ENCODE data around the gene VANGL1.

DNA sequence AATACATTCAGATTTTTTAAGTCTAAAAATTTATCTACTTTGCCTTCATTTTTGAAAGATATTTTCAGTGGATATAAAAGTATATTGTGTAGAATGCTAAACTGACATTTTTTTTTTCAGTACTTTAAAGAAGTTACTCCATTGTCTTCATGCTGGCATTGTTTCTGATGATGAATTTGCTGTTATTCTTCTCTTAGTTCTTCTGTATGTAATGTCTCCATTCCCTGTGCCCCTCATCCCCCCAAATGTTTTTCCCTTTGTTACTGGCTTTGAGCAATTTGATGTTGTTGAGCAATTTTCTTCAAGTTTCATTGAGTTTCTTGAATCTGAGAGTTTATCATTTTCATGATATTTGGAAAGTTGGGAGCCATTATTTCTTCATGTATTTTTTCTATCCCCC lies 20.8 kb upstream of the VANGL1 start:
- TF ChIP-seq, protein P1, sequence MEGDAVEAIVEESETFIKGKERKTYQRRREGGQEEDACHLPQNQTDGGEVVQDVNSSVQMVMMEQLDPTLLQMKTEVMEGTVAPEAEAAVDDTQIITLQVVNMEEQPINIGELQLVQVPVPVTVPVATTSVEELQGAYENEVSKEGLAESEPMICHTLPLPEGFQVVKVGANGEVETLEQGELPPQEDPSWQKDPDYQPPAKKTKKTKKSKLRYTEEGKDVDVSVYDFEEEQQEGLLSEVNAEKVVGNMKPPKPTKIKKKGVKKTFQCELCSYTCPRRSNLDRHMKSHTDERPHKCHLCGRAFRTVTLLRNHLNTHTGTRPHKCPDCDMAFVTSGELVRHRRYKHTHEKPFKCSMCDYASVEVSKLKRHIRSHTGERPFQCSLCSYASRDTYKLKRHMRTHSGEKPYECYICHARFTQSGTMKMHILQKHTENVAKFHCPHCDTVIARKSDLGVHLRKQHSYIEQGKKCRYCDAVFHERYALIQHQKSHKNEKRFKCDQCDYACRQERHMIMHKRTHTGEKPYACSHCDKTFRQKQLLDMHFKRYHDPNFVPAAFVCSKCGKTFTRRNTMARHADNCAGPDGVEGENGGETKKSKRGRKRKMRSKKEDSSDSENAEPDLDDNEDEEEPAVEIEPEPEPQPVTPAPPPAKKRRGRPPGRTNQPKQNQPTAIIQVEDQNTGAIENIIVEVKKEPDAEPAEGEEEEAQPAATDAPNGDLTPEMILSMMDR (IDR thresholded peaks at IDR 0.05), result no peak
- TF ChIP-seq POLR2AphosphoS5 (IDR thresholded peaks at IDR 0.05; ENCODE audit: insufficient read depth in 1 of 2, low read depth in 1 of 2) (no peak), POLR2A (IDR thresholded peaks at IDR 0.05) (no peak)

Measured in vagina (tissue), 2 donors.